ENCODE measurements around the gene CMTM7.
A peak's percentile ranks its signal among the peaks of the same experiment; 100 is the strongest.

The CMTM7 gene

GRCh38 chr3:32421991-32422859 is 30.6 kb downstream of the CMTM7 start:
- no peak for DNase-seq
- no peak overlapping the region for H2AFZ ChIP-seq (ENCODE audit: insufficient read depth, low read length, poor library complexity)
- H3K4me2 ChIP-seq (ENCODE audit: low read length), result no peak overlapping the region
- peak overlapping the region; percentile 51 for H2BK12ac ChIP-seq (ENCODE audit: low read length)
- no peak overlapping the region for H3K4me3 ChIP-seq (ENCODE audit: low read depth, low read length)
- H3K9me3 ChIP-seq (ENCODE audit: insufficient read depth, low read depth, low read length), result no peaks in the 10 kb centered on the region
- no peak overlapping the region for H4K12ac ChIP-seq (ENCODE audit: low read depth, low read length)
- no peak overlapping the region for H3K9ac ChIP-seq (ENCODE audit: low read length)
- H3K27me3 ChIP-seq (ENCODE audit: insufficient read depth, low read length), result no peaks in the 10 kb centered on the region
- no peak overlapping the region for H3K27ac ChIP-seq (ENCODE audit: low read depth, low read length)
- H3K36me3 ChIP-seq (ENCODE audit: control insufficient read depth in 1 of 2, insufficient read depth in 2 of 2, low read length in 2 of 2), result no peaks in the 10 kb centered on the region
- peak overlapping the region; percentile 39 for H3K4ac ChIP-seq (ENCODE audit: low read depth, low read length)
- H3K4me1 ChIP-seq (ENCODE audit: control insufficient read depth in 1 of 2, insufficient read depth in 2 of 2, low read length in 2 of 2), result peaks cover 23 to 26% of the 10 kb centered on the region in 2 experiments
- no peak overlapping the region for H2BK5ac ChIP-seq (ENCODE audit: low read depth, low read length, poor library complexity)
- peaks cover 7% of the 10 kb centered on the region for H3K79me2 ChIP-seq (ENCODE audit: control insufficient read depth, insufficient read depth, low read length, poor library complexity)
- no peak overlapping the region for H3K23ac ChIP-seq (ENCODE audit: low read length)
- no peak overlapping the region for H2BK120ac ChIP-seq (ENCODE audit: insufficient read depth, low read length, poor library complexity)
- no peak overlapping the region for H4K8ac ChIP-seq (ENCODE audit: low read depth, low read length)
- H4K91ac ChIP-seq (ENCODE audit: low read depth, low read length), result no peak overlapping the region
- WGBS (ENCODE audit: extremely low coverage, insufficient coverage, insufficient read length), result no CpG with 5 or more reads among the region's 10 CpGs
- peak overlapping the region; percentile 39 for H2AK5ac ChIP-seq (ENCODE audit: low read length)
- no peak overlapping the region for H3K14ac ChIP-seq (ENCODE audit: low read length)
- peak overlapping the region; percentile 25 for H3K18ac ChIP-seq (ENCODE audit: low read length)
- H3K79me1 ChIP-seq (ENCODE audit: low read length), result peaks cover 10% of the 10 kb centered on the region

DNA sequence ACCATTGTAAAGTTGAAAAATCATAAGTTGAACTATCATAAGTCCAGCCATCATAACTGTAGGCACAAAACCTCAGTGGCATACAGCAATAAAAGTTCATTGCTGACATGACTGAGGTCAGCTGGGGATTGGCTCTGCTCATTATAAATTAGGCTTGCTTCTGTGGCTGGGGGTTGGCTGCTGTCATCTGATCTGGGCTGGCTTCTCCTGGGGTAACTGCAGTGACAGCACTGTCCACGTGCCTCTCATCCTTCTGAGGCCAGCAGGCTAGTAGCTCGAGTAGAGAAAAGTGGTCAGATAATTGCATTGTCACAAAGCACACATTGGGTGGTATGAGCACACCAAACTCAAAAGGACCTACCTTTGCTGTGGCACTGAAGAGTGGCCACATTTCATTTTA is 31.3 kb downstream of the CMTM7 start:
- H3K79me1 ChIP-seq (ENCODE audit: low read length), result peaks cover 10% of the 10 kb centered on the region
- H3K14ac ChIP-seq (ENCODE audit: low read length), result no peak overlapping the region
- H2BK120ac ChIP-seq (ENCODE audit: insufficient read depth, low read length, poor library complexity), result no peak overlapping the region
- no peak overlapping the region for H2AFZ ChIP-seq (ENCODE audit: insufficient read depth, low read length, poor library complexity)
- no peak overlapping the region for H3K23ac ChIP-seq (ENCODE audit: low read length)
- H3K18ac ChIP-seq (ENCODE audit: low read length), result no peak overlapping the region
- H3K79me2 ChIP-seq (ENCODE audit: control insufficient read depth, insufficient read depth, low read length, poor library complexity), result peaks cover 7% of the 10 kb centered on the region
- H2BK5ac ChIP-seq (ENCODE audit: low read depth, low read length, poor library complexity), result no peak overlapping the region
- no peak overlapping the region for H4K12ac ChIP-seq (ENCODE audit: low read depth, low read length)
- no peak overlapping the region for H3K4me2 ChIP-seq (ENCODE audit: low read length)
- H3K4ac ChIP-seq (ENCODE audit: low read depth, low read length), result no peak overlapping the region
- H3K9me3 ChIP-seq (ENCODE audit: insufficient read depth, low read depth, low read length), result no peaks in the 10 kb centered on the region
- peaks cover 23 to 26% of the 10 kb centered on the region in 2 experiments for H3K4me1 ChIP-seq (ENCODE audit: control insufficient read depth in 1 of 2, insufficient read depth in 2 of 2, low read length in 2 of 2)
- no peak overlapping the region for H4K8ac ChIP-seq (ENCODE audit: low read depth, low read length)
- no peaks in the 10 kb centered on the region for H3K36me3 ChIP-seq (ENCODE audit: control insufficient read depth in 1 of 2, insufficient read depth in 2 of 2, low read length in 2 of 2)
- no peak overlapping the region for H2AK5ac ChIP-seq (ENCODE audit: low read length)
- WGBS (ENCODE audit: extremely low coverage, insufficient coverage, insufficient read length), result no CpG with 5 or more reads among the region's 2 CpGs
- H3K9ac ChIP-seq (ENCODE audit: low read length), result no peak overlapping the region
- H2BK12ac ChIP-seq (ENCODE audit: low read length), result peak overlapping the region; percentile 16
- H3K27ac ChIP-seq (ENCODE audit: low read depth, low read length), result no peak overlapping the region
- no peak overlapping the region for H4K91ac ChIP-seq (ENCODE audit: low read depth, low read length)
- H3K4me3 ChIP-seq (ENCODE audit: low read depth, low read length), result no peak overlapping the region
- no peaks in the 10 kb centered on the region for H3K27me3 ChIP-seq (ENCODE audit: insufficient read depth, low read length)
- no peak for DNase-seq

DNA sequence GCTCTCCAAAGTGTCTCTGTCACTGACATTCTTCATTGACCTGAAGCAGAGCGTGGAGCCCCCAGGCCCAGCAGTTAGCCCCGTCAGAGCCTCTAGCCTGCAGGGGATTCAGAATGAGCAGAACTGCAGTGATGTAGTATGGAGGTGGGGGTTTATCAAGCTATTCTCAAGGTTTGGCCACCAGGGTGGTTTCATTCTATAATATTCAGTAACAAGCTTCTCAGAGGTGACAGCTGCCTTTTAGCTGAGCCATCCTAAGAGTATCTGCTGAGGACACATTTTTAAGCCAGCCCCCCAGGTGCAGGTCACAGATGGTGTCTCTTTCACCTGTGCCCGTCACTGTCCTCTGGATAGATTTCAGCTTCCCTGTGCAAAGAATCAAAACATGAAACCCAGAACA is 31.9 kb downstream of the CMTM7 start:
- Histone ChIP-seq H4K8ac (ENCODE audit: low read depth, low read length) (no peak overlapping the region), H3K9me3 (ENCODE audit: insufficient read depth, low read depth, low read length) (no peaks in the 10 kb centered on the region), H3K79me1 (ENCODE audit: low read length) (peaks cover 10% of the 10 kb centered on the region), H2BK120ac (ENCODE audit: insufficient read depth, low read length, poor library complexity) (no peak overlapping the region), H3K27ac (ENCODE audit: low read depth, low read length) (no peak overlapping the region), H3K14ac (ENCODE audit: low read length) (no peak overlapping the region), H4K12ac (ENCODE audit: low read depth, low read length) (no peak overlapping the region), H3K23ac (ENCODE audit: low read length) (no peak overlapping the region), H2BK5ac (ENCODE audit: low read depth, low read length, poor library complexity) (no peak overlapping the region), H3K4me1 (ENCODE audit: control insufficient read depth in 1 of 2, insufficient read depth in 2 of 2, low read length in 2 of 2) (peaks cover 23 to 26% of the 10 kb centered on the region in 2 experiments), H3K4me3 (ENCODE audit: low read depth, low read length) (no peak overlapping the region), H2AK5ac (ENCODE audit: low read length) (no peak overlapping the region), H3K4ac (ENCODE audit: low read depth, low read length) (no peak overlapping the region), H4K91ac (ENCODE audit: low read depth, low read length) (no peak overlapping the region), H3K4me2 (ENCODE audit: low read length) (no peak overlapping the region), H2BK12ac (ENCODE audit: low read length) (no peak overlapping the region), H3K9ac (ENCODE audit: low read length) (no peak overlapping the region), H3K79me2 (ENCODE audit: control insufficient read depth, insufficient read depth, low read length, poor library complexity) (peaks cover 7% of the 10 kb centered on the region), H2AFZ (ENCODE audit: insufficient read depth, low read length, poor library complexity) (no peak overlapping the region), H3K18ac (ENCODE audit: low read length) (no peak overlapping the region), H3K27me3 (ENCODE audit: insufficient read depth, low read length) (no peaks in the 10 kb centered on the region), H3K36me3 (ENCODE audit: control insufficient read depth in 1 of 2, insufficient read depth in 2 of 2, low read length in 2 of 2) (no peaks in the 10 kb centered on the region)
- WGBS (ENCODE audit: extremely low coverage, insufficient coverage, insufficient read length), result no CpG with 5 or more reads among the region's 3 CpGs
- DNase-seq, result no peak

- Histone ChIP-seq H2BK120ac (ENCODE audit: insufficient read depth, low read length, poor library complexity) (no peak overlapping the region), H3K4me2 (ENCODE audit: low read length) (no peak overlapping the region), H3K79me1 (ENCODE audit: low read length) (peaks cover 10% of the 10 kb centered on the region), H3K4me3 (ENCODE audit: low read depth, low read length) (no peak overlapping the region), H3K36me3 (ENCODE audit: control insufficient read depth in 1 of 2, insufficient read depth in 2 of 2, low read length in 2 of 2) (no peaks in the 10 kb centered on the region), H3K79me2 (ENCODE audit: control insufficient read depth, insufficient read depth, low read length, poor library complexity) (peaks cover 7% of the 10 kb centered on the region), H4K12ac (ENCODE audit: low read depth, low read length) (no peak overlapping the region), H3K4me1 (ENCODE audit: control insufficient read depth in 1 of 2, insufficient read depth in 2 of 2, low read length in 2 of 2) (peaks cover 23 to 26% of the 10 kb centered on the region in 2 experiments), H2AFZ (ENCODE audit: insufficient read depth, low read length, poor library complexity) (no peak overlapping the region), H2BK5ac (ENCODE audit: low read depth, low read length, poor library complexity) (no peak overlapping the region), H3K14ac (ENCODE audit: low read length) (no peak overlapping the region), H2AK5ac (ENCODE audit: low read length) (no peak overlapping the region), H4K8ac (ENCODE audit: low read depth, low read length) (no peak overlapping the region), H3K18ac (ENCODE audit: low read length) (no peak overlapping the region), H3K9me3 (ENCODE audit: insufficient read depth, low read depth, low read length) (no peaks in the 10 kb centered on the region), H3K27me3 (ENCODE audit: insufficient read depth, low read length) (no peaks in the 10 kb centered on the region), H3K9ac (ENCODE audit: low read length) (no peak overlapping the region), H3K23ac (ENCODE audit: low read length) (no peak overlapping the region), H2BK12ac (ENCODE audit: low read length) (no peak overlapping the region), H4K91ac (ENCODE audit: low read depth, low read length) (no peak overlapping the region), H3K27ac (ENCODE audit: low read depth, low read length) (no peak overlapping the region), H3K4ac (ENCODE audit: low read depth, low read length) (no peak overlapping the region)
- WGBS (ENCODE audit: extremely low coverage, insufficient coverage, insufficient read length), result no CpG with 5 or more reads among the region's 12 CpGs
- DNase-seq, result peak; percentile 78 to 84
These were observed 32.4 kb downstream of the CMTM7 start for GRCh38 chr3:32423956-32424557.

All from trophoblast cell (in vitro differentiated cells and primary cell).